GM19395 (cell line): ENCODE data around the gene ACVR1B.

Experiments used
- ATAC-seq: cut with Tn5 transposase; IDR thresholded peaks from one replicate; pipeline ENCODE4 v1.9.1; 2021; ENCODE audit warnings: mild to moderate bottlenecking, moderate library complexity; ENCODE audit not compliant: unreplicated experiment

ACVR1B gene

GRCh38 chr12:52019113-52019770 lies 67.7 kb downstream of the ACVR1B start:
- ATAC-seq: no peak

- ATAC-seq: peak; percentile 45
These were observed 69.2 kb downstream of the ACVR1B start for GRCh38 chr12:52020539-52021336.

GRCh38 chr12:52022841-52023181 lies 71.3 kb downstream of the ACVR1B start:
- ATAC-seq: no peak

GRCh38 chr12:52023182-52023975 lies 71.9 kb downstream of the ACVR1B start:
- ATAC-seq: no peak

DNA sequence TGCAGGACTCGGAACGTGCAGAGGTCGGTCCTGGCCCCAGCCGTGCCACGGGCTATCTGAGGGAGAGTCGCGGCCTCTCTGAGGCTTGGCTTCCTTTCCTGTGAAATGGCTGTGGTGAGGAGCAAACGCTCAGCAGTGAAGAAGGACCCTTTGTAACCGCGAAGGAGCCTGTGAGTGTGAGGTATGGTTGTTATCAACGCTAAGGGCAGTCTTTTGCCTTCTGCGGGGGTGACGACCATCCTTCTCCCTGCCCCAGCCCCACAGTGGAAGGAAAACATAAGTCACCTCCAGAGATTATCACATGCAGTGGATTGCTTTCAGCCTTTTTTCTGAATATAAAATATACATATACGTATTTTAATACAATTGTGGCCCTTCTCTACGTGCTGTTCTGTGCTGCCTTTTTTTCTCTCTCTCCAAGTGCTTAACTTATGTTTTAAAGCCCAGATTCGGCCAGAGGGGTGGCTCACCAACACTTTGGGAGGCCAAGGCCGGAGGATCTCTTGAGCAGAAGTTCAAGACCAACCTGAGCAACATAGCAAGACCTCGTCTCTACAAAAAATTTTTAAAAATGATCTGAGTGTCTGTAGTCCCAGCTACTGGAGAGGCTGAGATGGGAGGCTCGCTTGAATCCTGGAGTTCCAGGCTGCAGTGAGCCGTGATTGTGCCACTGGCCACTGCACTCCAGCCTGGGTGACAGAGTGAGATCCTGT lies 72.6 kb downstream of the ACVR1B start:
- ATAC-seq: no peak

DNA sequence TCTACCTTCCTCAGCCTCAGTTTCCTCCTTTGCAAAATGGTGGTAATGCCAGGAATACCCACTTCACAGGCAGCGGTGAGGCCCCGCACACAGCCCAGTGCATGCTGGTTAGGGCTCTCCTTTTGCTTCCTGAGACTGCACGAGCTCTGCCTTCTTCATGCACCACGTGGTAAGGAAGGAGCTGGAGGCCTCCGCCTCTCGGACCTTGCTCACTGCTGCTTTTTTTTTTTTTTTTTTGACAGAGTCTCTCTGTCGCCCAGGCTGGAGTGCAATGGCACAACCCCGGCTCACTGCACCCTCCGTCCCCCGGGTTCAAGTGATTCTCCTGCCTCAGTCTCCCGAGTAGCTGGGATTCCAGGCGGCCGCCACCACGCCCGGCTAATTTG lies 73.3 kb downstream of the ACVR1B start:
- ATAC-seq: no peak

GRCh38 chr12:52026263-52026662 lies 74.8 kb downstream of the ACVR1B start:
- ATAC-seq: no peak

DNA sequence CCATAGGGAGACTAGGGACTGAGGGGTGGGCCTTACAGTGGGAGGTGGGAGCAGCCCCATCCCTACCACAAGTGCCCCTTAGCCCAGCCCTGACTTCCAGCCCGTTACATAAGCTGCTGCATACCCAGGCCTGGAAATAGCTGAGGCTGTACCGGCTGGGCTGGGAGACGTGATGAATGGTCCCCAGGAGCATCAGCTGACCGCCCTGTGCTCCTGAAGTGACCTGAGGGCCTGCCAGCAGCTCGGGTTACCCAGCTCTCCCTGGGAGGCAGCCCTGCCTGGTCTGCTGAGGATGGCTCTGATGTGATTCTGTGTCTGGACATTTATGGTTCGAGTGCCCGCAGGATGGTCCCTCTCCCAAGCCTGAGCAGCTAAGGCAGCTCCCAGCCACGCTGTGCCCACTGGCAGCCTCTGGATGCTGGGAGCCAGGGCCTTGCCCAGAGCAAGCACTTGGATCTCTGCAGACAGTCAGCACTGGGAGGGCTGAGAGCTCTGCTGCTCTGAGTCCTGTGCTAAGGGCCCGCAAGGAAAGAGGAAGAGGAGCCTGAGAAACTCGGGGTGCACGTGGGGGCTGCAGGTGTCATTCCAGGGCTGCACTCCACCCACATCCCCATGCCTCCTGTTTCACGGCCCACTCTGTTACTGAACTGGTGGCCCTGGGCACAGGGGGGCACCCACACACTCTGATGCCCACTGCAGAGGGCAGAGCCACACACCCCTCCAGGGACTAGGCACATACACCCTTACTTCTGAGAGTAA lies 75.8 kb downstream of the ACVR1B start:
- no peak for ATAC-seq

- no peak for ATAC-seq
These were observed 78.2 kb downstream of the ACVR1B start for GRCh38 chr12:52029685-52030084.

DNA sequence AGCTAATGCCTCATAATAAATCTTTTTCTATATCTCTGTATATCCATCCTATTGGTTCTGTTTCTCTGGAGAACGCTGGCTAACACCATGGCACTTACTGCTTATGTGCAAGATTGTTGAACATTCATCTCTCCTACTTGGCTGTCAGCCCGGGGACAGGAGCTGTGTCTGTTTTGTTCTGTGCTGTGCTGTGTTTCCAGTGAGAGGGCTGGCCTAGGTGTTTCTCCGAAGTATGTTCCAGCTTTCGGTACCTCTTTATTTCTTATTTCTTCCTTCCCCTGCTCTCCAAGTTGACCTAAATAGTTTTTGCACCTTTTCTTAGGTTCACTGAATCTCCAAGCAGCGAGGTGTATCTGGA lies 80.9 kb downstream of the ACVR1B start:
- no peak for ATAC-seq

GRCh38 chr12:52032804-52033445 lies 81.4 kb downstream of the ACVR1B start:
- peak; percentile 94 for ATAC-seq

DNA sequence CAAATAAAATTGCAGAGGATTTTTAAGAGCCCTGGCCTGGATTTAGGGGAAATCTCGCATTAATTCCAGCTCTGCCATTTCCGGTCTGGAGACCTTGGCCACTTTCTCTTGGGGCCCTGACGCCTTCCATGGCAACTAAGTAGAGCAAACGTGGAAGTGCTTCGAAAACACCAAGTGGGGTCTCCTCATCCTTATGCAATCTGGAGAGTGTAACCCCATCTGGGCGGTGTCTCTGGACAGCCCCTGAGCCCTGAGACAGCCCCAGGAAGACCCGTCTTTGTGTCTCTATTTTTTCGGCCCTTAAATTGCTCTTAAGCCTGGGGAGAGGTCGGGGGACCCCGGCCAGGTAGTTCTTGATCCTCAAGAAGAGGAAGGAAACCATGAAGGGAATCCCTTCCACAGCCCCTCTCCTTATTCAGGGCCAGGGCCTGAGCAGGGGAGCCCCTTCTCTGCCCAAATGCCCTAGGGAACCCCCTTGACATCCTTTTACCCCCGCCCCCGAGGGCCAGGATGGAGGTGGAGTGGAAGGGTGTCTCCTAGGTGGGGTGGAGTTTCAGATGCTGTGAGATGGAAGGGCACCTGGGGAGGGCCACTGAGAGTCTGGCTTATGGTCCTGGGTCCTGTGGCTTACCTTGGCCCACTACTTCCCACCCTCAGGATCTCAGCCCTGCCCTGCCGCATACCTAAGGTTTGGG lies 82.1 kb downstream of the ACVR1B start:
- ATAC-seq: no peak

DNA sequence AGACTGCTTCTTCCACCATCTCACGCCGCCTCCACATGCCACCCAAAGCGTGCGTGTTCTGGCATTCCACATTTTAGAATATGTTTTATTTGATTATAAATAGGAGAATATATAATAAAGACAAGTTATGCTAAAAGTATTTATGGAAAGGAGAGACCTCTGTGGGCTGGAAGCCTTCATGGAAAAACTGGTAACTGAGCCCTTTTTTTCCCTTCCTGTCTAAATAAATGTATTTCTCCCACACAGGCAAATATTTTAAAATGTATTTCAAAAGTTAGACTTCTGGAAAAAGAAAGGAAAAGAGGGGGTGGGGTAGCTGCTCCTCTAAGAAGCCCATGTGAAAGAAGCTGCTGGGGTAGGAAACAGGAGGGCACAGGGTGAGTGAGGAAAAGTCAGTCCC lies 83.7 kb downstream of the ACVR1B start:
- ATAC-seq: no peak

- no peak for ATAC-seq
These were observed 84.4 kb downstream of the ACVR1B start for GRCh38 chr12:52035926-52036325.

GRCh38 chr12:52036587-52037171 lies 85.2 kb downstream of the ACVR1B start:
- ATAC-seq: peak; percentile 41

GRCh38 chr12:52037248-52037861 lies 85.9 kb downstream of the ACVR1B start:
- no peak for ATAC-seq

- ATAC-seq: no peak
These were observed 86.9 kb downstream of the ACVR1B start for GRCh38 chr12:52038447-52038846.

DNA sequence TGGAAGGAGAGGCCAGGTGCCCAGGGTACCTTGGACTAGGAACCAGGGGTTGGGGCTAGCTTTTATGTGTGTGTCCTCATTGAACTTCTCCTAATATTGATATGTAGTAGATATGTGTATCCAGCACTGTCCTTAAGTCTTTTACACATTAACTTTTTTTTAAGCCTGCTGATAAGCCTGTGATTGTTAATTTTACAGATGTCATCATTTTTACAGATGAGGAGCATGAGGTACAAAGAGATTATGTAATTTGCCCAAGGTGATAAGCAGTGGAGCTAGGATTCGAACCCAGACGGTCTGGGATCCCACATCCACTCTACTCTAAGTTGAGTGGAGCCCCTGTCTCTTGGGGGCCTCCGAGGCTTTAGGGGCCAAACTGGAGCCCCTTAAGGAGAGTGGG lies 89.5 kb downstream of the ACVR1B start:
- no peak for ATAC-seq

DNA sequence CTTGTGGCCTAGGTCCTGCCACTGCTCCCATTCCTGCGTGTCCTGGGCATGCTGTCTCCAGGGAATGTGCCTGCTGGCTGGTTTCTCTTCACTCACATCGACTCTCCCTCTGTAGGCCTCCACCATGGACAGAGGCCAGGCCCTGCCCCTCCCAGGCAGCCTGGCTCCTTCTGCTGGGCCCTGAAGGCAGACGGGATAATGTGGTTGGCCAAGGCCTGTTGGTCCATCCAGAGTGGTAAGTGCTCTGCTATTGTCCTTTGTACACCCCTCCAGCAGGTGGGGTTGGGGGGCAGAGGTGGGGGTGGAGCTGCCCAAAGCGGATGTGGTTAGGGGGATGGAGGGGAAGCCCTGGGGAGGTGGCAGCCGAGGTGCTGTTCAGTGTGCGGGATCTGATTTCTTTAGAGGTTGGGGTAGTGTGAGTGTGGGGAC lies 90.2 kb downstream of the ACVR1B start:
- ATAC-seq: no peak
